ENCODE data around the gene SMOC2.

GRCh38 chr6:168627506-168628175, 186.7 kb downstream of the SMOC2 start:
- TF ChIP-seq ELF4 (CRISPR knock-in tag; IDR thresholded peaks at IDR 0.05; ENCODE audit: borderline replicate concordance): no peak
- TF ChIP-seq HOXA7 (CRISPR knock-in tag; IDR thresholded peaks at IDR 0.05): no peak
- TF ChIP-seq ELF1 (CRISPR knock-in tag; IDR thresholded peaks at IDR 0.05): no peak
- no peak for TF ChIP-seq FOXP4 (CRISPR knock-in tag; IDR thresholded peaks at IDR 0.05)
- no peak for TF ChIP-seq CEBPB (IDR thresholded peaks at IDR 0.05; ENCODE audit: borderline replicate concordance, low read depth, low read length)
- TF ChIP-seq ETS1 (CRISPR knock-in tag; IDR thresholded peaks at IDR 0.05): no peak

All from HepG2 (cell line).